GM21576 (cell line): ENCODE data around the gene FBLIM1.

Source experiments
- ATAC-seq: cut with Tn5 transposase; IDR thresholded peaks from one replicate; pipeline ENCODE4 v1.9.1; 2021; ENCODE audit warnings: mild to moderate bottlenecking, moderate library complexity; ENCODE audit not compliant: unreplicated experiment

FBLIM1 gene

GRCh38 chr1:15765495-15766194, 7.0 kb downstream of the FBLIM1 start:
- ATAC-seq: no peak

- ATAC-seq: no peak
Measured at GRCh38 chr1:15767941-15768340, 9.3 kb downstream of the FBLIM1 start.

GRCh38 chr1:15768388-15768787, 9.8 kb downstream of the FBLIM1 start:
- ATAC-seq: no peak

GRCh38 chr1:15770313-15770962, 11.8 kb downstream of the FBLIM1 start:
- no peak for ATAC-seq

- no peak for ATAC-seq
Measured at GRCh38 chr1:15771836-15772515, 13.4 kb downstream of the FBLIM1 start.

GRCh38 chr1:15775706-15776105, 17.1 kb downstream of the FBLIM1 start:
- no peak for ATAC-seq

GRCh38 chr1:15777909-15778707, 19.5 kb downstream of the FBLIM1 start:
- ATAC-seq: no peak

- ATAC-seq: no peak
Measured at GRCh38 chr1:15785683-15786082, 27.1 kb downstream of the FBLIM1 start.

- ATAC-seq: no peak
Measured at GRCh38 chr1:15786581-15786980, 28.0 kb downstream of the FBLIM1 start.

- no peak for ATAC-seq
Measured at GRCh38 chr1:15788624-15789301, 30.2 kb downstream of the FBLIM1 start.

- no peak for ATAC-seq
Measured at GRCh38 chr1:15796086-15796462, 37.5 kb downstream of the FBLIM1 start.

- ATAC-seq: no peak
Measured at GRCh38 chr1:15797614-15798390, 39.2 kb downstream of the FBLIM1 start.

- ATAC-seq: no peak
Measured at GRCh38 chr1:15799004-15799867, 40.6 kb downstream of the FBLIM1 start.

- no peak for ATAC-seq
Measured at GRCh38 chr1:15799928-15800835, 41.6 kb downstream of the FBLIM1 start.

- ATAC-seq: no peak
Measured at GRCh38 chr1:15802234-15802965, 43.8 kb downstream of the FBLIM1 start.

GRCh38 chr1:15803380-15803779, 44.8 kb downstream of the FBLIM1 start:
- ATAC-seq: no peak

- ATAC-seq: no peak
Measured at GRCh38 chr1:15804060-15804459, 45.5 kb downstream of the FBLIM1 start.
